NB4 (cell line): ENCODE measurements around the gene IQCK.

Source experiments
- TF ChIP-seq, protein P1 (sequence below): IDR thresholded peaks from one replicate; pipeline ENCODE4 v1.5.1; 2012; ENCODE audit warnings: low read depth, low read length
- TF ChIP-seq, protein P2 (sequence below): IDR thresholded peaks from 2 replicates; pipeline ENCODE4 v1.6.1; 2011; ENCODE audit warnings: low read depth, low read length

DNA sequence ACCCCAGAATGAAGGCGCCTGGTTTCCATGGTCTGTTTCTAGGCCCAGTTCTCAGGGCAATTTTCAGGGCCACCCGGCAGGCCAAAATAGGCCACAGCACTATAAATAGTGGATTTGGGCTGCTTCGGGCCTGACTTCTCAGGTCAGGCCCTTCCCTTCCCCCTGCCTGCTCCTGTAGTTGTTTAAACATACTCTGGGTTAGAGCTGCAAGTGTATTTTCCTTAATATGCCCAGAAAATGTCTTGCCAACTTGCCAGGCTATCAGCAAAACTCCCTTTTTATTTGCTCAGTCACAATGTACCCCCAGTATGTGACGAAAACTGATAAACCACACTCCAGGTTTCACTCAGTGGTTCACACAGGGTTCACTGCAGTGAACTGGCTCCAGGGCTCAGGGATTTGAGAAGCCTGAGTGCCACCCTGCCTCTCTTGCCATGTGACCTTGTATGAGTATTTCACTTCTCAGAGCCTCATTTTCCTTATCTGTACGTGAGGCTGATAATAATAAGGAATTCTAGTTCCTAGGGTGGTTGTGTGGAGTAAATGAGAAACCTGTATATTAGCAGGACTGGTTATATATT is 90.1 kb downstream of the IQCK start:
- TF ChIP-seq, protein P1, sequence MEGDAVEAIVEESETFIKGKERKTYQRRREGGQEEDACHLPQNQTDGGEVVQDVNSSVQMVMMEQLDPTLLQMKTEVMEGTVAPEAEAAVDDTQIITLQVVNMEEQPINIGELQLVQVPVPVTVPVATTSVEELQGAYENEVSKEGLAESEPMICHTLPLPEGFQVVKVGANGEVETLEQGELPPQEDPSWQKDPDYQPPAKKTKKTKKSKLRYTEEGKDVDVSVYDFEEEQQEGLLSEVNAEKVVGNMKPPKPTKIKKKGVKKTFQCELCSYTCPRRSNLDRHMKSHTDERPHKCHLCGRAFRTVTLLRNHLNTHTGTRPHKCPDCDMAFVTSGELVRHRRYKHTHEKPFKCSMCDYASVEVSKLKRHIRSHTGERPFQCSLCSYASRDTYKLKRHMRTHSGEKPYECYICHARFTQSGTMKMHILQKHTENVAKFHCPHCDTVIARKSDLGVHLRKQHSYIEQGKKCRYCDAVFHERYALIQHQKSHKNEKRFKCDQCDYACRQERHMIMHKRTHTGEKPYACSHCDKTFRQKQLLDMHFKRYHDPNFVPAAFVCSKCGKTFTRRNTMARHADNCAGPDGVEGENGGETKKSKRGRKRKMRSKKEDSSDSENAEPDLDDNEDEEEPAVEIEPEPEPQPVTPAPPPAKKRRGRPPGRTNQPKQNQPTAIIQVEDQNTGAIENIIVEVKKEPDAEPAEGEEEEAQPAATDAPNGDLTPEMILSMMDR = no peak
- TF ChIP-seq, protein P2, sequence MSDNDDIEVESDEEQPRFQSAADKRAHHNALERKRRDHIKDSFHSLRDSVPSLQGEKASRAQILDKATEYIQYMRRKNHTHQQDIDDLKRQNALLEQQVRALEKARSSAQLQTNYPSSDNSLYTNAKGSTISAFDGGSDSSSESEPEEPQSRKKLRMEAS = no peak
